ENCODE measurements around the gene CYB5A.

GRCh38 chr18:74291771-74292540 lies at the start of gene CYB5A:
- TF ChIP-seq CTCF (conservative IDR thresholded peaks at IDR 0.05) (no peak), ZFX (IDR thresholded peaks at IDR 0.05) (no peak)
